AG09319 (cell line): ENCODE results near the gene RFWD3.
A peak's percentile ranks its signal among the peaks of the same experiment; 100 is the strongest.

Experiments
- DNase-seq: peaks from one replicate; pipeline ENCODE4 v3.0.0-alpha.2; 2010; ENCODE audit warnings: low read depth; ENCODE audit errors: extremely low read depth
- TF ChIP-seq, protein P1 (sequence below): IDR thresholded peaks from 2 replicates; pipeline ENCODE4 v1.5.1; 2011; ENCODE audit warnings: low read depth, mild to moderate bottlenecking, inconsistent platforms, low read length, moderate library complexity

The RFWD3 gene

DNA sequence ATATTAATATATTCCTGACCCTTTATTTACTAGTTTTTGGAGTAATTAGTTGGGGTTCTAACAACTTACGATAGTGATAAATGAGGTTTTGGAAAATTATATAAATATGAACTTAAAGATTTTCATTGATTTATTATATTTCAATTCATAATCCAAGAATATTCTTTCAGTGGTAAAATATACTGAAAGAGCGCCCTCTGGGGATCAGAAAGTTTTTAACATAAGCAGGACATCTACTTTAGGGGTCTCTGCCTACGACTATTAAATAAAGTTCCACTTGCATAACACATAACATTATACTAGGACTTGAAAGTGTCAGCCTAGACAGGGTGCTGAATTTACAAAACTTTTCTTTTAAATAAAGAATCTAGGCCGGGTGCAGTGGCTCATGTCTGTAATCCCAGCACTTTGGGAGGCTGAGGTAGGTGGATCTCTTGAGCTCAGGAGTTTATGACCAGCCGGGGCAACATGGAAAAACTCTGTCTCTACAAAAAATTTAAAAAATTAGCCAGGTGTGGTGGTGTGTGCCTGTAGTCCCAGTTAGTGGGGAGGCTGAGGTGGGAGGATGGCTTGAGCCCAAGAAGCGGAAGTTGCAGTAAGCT, 15.6 kb downstream of the RFWD3 start:
- no peak for DNase-seq
- TF ChIP-seq, protein P1, sequence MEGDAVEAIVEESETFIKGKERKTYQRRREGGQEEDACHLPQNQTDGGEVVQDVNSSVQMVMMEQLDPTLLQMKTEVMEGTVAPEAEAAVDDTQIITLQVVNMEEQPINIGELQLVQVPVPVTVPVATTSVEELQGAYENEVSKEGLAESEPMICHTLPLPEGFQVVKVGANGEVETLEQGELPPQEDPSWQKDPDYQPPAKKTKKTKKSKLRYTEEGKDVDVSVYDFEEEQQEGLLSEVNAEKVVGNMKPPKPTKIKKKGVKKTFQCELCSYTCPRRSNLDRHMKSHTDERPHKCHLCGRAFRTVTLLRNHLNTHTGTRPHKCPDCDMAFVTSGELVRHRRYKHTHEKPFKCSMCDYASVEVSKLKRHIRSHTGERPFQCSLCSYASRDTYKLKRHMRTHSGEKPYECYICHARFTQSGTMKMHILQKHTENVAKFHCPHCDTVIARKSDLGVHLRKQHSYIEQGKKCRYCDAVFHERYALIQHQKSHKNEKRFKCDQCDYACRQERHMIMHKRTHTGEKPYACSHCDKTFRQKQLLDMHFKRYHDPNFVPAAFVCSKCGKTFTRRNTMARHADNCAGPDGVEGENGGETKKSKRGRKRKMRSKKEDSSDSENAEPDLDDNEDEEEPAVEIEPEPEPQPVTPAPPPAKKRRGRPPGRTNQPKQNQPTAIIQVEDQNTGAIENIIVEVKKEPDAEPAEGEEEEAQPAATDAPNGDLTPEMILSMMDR: peak; percentile 38

DNA sequence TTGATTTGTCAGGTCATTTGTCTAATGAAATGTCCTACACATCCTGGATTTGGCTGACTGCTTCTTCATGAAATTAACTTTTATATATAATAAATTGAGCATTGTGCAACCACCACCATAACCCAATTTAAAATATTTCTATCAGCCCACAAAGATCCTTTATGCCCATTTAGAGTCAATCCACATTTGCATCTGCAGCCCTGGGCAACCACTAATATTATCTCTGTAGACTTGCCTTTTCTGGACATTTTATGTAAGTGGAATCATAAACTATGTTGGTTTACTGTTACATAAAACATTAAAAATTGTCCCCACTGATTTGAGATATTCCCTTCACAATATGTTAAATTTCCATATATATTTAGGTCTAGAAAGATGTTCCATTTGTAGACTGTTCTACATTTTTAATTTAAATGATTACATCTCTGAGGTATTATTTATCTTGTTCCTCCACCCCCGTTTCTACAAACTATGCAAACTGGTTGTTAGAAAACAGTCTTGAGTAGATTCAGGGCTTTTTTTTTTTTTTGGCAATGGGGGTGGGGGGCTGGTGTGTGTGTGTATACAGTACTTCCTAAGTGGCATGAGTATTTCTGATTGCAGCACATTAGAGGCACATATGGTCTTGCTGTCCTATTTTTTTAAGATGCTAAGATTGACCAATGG, 16.7 kb downstream of the RFWD3 start:
- DNase-seq: no peak
- TF ChIP-seq, protein P1: no peak

DNA sequence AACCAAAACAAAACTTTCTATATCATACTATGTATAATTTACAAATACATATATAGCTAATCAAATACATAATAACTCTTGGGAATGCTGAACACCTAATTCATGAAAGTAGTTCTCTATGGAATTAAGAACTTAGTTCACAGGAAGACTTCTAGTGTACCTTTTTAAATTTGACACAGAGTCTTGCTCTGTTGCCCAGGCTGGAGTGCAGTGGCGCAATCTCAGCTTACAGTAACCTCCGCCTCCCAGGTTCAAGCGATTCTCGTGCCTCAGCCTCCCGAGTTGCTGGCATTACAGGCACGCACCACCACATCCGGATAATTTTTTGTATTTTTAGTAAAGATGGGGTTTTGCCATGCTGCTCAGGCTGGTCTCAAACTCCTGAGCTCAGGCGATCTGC, 24.7 kb downstream of the RFWD3 start:
- no peak for DNase-seq
- TF ChIP-seq, protein P1: no peak

DNA sequence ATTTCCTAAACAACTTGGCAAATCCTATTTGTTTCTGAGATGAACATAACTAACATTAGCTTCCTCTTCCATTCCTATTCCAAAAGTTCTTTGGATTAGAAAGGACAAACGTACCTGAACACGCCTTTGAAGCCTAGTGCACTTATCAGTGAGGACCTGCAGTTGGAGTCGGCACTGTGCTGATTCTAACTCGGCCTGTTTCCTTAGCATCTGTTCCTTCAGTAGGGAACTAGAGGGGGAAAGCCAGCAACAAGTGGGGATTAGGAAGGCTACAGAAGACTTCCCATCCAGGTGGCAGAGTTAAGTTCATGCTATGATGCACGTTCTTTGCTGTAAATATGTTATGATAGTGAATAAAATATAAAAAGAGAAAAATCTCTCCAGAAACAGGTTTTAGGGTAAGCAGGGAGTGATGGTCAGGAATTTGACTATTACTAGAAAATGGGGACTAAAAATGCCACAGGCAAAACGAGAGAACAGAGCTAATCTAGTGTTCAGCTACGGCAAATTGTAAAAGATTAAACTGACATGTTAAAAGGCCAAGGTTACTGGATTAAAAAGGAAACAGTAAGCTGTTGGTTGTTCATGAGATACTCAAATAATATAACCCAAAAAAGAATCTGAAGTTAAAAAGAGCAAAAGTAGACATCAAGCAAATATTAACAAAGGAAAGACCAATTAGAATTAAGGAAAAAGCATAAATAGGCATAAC, 28.8 kb downstream of the RFWD3 start:
- TF ChIP-seq, protein P1: no peak

DNA sequence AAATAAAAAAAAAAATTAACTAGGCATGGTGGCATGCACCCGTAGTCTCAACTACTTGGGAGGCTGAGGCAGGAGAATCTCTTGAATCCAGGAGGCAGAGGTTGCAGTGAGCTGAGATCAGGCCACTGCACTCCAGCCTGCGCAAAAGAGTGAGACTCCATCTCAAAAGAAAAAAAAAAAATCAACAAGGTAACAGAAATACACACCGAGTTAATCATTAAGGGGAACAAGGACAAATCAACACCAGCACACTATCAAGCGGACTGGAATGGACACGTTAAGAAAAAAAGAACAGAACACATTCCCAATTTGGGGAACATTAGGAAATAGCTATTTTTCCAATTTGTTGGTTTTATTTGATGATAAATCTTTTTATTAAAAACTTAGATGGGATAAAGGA, 31.4 kb downstream of the RFWD3 start:
- no peak for DNase-seq
- TF ChIP-seq, protein P1: no peak

More for the DNA sequence above, 28.8 kb downstream of the RFWD3 start:
- no peak for DNase-seq

DNA sequence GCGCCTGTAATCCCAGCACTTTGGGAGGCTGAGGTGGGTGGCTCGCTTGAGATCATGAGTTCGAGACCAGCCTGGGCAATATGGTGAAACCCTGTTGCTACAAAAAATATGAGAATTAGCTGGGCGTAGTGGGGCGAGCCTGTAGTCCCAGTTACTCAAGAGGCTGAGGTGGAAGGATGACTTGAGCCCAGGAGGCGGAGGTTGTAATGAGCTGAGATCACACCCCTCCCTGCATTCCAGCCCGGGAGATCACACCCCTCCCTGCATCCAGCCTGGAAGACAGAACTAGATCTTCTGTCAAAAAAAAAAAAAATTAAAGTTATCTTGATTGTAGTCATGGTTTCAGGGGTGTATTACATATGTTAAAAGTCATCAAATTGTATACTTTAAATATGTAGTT, 33.0 kb downstream of the RFWD3 start:
- no peak for DNase-seq
- TF ChIP-seq, protein P1: no peak
